NCI-H1105 treated with DMSO at 0.1 percent for 48 hours (cell line): ENCODE measurements around the gene NXPH4.
A peak's percentile ranks its signal among the peaks of the same experiment; 100 is the strongest.

ENCODE experiments used
- DNase-seq: peaks from one replicate; lab custom pipeline; 2025; lab: John Stamatoyannopoulos, UW

Gene NXPH4

DNA sequence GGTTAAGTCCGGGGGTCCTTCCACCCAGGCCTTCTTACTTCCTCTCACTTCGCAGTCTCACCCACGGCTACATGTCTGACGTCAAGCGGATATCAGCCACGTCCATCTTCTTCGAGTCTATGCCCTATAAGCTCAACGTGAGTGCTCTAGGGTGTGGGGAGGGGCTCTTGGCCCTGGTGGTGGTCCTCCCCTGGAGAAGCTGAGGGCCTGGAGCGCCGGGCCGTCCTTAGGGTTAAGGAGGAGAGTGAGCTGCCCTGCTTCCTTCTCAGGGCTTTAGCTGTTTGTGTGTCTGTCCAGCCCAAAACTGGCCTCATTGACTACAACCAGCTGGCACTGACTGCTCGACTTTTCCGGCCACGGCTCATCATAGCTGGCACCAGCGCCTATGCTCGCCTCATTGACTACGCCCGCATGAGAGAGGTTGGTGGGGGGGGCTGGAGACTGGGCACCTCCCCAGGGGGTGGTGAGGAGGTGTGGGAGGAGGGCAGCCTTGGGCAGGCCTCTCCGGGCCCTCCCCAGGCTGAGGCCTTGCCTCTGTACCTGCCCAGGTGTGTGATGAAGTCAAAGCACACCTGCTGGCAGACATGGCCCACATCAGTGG is 15.7 kb downstream of the NXPH4 start:
- DNase-seq: no peak

GRCh38 chr12:57233357-57234232 is 17.0 kb downstream of the NXPH4 start:
- DNase-seq: no peak

- no peak for DNase-seq
Observed at GRCh38 chr12:57234233-57234570, 17.6 kb downstream of the NXPH4 start.

DNA sequence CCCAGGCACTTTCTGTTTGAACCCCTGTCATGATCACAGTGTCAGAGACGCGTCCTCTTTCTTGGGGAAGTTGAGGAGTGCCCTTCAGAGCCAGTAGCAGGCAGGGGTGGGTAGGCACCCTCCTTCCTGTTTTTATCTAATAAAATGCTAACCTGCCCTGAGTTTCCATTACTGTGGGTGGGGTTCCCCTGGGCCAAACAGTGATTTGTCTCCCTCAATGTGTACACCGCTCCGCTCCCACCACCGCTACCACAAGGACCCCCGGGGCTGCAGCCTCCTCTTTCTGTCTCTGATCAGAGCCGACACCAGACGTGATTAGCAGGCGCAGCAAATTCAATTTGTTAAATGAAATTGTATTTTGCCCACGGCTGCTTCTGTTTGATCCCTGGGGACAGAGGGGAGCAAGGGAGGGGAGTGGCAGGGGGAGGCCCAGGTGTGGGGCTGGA is 18.0 kb downstream of the NXPH4 start:
- no peak for DNase-seq

DNA sequence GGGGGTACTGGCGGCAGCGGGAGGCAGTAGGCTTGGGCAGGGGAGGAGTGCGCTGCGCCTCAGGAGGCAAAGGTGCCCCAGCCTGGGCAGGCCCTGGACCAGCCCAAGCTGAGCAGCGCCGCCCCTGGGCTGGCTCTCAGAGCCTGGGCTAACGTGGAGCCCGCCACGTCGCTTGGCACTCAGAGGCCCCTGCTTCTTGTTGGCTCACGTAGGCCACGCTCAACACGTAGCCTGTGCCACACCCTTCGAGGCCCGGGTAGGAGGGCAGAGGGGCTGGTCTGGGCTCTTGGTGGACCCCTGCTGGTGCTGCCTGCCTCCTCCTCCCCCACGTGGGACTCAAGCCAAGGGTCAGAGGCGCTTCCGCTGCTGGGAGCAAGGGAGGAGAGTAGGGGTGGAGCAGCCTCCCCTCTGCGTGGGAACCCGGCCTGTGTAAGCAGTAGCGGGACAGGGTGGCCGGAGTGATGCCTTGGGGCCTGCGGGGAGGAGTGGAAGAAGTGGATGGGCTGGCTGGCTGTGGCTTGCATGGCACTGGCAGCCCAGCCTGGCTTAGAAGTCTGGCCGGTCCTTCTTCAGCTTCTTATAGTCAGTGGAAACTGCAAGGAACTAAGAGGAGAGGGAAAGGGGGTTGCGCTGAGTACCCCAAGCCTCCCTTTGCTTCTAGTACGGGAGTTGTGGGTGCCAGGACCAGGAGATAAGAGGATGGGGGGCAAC is 18.6 kb downstream of the NXPH4 start:
- no peak for DNase-seq

DNA sequence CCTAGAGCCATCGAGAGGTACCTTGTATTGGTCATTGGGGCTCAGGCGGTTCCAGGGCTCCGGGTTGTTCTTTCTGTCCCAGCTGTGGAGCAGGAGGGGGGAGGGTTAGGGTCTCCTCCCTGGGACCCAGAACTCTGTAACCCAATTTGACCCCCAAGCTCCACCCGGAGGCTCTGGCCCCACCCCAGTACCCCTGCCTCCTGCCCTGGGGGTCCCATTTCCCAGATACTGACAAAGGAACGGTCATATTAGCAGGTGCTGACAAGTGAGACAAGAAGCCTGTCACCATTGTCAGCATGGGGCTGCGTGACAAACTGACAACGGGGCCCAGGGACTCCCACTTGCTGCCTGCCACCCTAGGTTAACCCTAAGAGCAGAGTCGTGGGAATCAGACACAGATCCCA is 19.1 kb downstream of the NXPH4 start:
- no peak for DNase-seq

DNA sequence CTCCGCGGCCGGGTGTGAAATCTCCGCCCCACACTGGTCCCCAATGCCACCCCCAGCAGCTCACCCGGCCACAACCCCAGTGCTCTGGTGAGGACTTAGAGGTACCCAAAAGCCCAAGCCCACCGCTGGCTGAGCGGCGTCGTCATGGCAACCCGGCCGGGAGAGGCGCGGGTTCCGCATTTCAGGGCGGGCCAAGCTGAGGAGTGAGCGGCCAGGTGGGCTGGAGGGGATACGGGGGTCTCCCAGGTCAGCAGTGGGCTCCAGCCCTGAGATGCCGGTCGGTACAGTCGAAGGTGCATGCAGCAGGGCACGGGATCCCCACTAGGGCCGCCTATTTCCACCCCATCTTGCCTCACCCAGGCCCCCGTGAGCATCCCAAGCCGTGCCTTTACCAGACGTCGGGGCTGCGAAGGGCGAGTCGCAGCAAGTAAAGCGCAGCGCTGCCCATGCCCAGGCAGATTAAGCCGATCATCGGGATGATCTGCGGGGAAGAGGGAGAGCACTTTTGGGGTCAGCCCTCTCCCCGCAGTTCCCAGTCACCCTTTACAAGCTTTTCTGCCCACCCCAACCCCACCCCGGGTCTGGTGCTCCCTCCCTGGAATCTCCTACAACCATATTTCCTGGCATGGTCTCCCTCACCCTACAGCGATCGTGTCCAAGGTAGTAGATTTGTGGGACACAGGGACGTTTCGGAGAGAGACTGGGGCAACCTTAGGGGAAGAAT is 19.8 kb downstream of the NXPH4 start:
- no peak for DNase-seq

- no peak for DNase-seq
Observed at GRCh38 chr12:57236925-57237595, 20.5 kb downstream of the NXPH4 start.

GRCh38 chr12:57237596-57237931 is 21.0 kb downstream of the NXPH4 start:
- DNase-seq: no peak

- peak; percentile 14 for DNase-seq
Observed at GRCh38 chr12:57237932-57238853, 21.6 kb downstream of the NXPH4 start.

GRCh38 chr12:57238854-57239554 is 22.4 kb downstream of the NXPH4 start:
- peak; percentile 78 for DNase-seq

DNA sequence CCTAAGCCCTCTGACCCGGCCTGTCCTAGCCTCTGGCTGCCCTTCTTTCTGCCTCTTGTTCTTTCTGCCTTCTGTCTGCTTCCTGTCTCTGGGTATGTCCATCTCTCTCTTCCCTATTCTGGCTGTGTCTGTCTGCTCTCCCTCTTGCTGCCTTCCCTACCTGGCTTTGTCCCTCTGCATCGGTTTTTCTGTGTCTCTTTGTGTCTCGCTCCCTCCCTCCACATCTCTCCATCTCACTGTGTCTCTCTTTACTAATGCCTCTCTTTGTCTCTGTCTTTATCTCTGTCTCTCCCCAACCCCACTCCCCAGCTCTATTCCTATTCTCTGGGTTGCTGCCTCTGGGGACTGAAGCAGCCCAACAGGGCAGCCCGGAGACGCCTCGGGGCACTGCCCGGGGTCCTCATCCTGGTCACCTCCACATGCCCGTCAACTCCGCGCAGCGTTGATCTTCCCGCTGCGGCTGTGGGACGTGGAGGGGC is 23.0 kb downstream of the NXPH4 start:
- peak; percentile 32 for DNase-seq

DNA sequence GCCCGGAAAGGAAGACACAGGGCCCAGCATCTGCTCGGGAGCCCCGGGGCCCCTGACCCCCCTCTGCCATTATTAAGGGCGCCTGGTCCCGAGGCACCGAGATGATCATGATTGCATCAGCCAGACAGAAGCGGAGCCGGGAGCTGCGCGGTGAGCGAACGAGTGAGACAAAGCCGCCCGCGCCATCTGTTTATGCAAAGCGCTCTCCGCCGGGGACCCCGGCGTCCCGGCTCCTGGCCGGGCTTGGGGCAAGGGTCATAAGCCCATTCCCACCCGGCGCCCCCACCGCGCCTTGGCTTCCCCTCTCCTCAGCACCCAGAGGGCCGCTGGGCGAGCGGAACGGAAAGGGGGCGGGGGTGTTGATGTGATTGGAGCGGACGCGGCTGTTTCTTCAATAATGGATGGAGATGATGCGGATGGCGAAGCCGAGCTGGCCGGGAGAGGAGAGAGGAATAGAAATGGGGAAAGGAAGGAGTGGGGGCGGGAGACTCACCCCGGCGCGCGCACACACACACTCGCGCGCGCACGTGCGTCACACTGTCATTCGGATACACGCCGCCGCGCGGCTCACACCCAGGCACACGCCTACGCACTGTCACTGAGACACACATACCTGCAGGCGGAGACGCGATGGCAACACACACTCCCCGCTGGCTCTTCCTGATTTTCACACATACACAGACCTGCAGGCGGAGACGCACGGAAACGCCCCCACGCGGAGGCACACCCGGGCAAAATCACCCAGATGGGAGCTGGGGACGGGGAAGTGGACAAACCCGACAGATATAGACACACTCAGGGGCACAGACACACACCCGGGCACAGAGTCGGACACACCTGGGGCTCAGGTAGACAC is 23.7 kb downstream of the NXPH4 start:
- peak; percentile 46 for DNase-seq

- peak; percentile 16 for DNase-seq
Observed at GRCh38 chr12:57240926-57241401, 24.4 kb downstream of the NXPH4 start.

GRCh38 chr12:57241402-57242310 is 25.1 kb downstream of the NXPH4 start:
- peak; percentile 33 for DNase-seq

- DNase-seq: peak; percentile 72
Observed at GRCh38 chr12:57242329-57242690, 25.7 kb downstream of the NXPH4 start.

DNA sequence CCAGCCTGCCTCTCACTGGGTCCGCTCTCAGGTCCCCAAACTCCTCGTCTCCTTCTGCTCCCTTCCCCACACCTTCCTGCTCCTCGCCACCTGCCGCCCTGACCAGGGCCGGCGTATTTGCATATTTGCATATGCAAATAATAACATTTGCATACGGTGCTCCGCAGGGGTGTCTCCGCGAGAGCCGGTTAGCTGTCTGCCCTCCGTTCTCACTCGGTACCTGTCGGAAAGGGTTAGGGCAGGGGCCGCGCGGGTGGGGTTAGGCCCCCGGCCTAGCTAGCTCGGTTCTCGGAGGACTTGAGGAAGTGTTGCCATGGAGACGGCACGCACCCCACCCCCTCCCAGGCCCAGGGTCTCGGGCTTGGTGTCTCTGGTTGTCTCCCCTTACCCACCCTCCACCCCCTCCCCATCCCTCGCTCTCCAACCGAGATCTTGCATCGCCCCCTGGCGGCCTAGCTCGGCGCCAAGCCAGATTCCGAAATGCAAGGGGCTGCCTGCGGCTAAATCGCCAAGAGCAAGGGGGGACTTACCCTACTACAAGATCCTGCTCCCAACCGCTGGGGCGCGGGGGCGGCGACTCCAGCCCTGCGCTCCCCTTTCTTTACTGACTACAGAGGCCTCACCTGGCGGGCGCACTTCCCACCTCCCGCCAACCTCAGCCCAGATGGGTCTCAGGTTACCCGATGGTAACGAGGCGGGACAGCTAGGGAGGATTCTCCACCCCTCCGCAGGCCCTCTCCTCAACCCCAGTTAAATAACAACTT is 26.3 kb downstream of the NXPH4 start:
- peak; percentile 78 for DNase-seq
